Measurements from ENCODE around the gene OR13C9.
"Not testable (repeated sequence)": the region's sequence is repeated elsewhere in the genome, so short reads cannot be mapped to it uniquely, and the experiment has no call there.

The OR13C9 gene, protein sequence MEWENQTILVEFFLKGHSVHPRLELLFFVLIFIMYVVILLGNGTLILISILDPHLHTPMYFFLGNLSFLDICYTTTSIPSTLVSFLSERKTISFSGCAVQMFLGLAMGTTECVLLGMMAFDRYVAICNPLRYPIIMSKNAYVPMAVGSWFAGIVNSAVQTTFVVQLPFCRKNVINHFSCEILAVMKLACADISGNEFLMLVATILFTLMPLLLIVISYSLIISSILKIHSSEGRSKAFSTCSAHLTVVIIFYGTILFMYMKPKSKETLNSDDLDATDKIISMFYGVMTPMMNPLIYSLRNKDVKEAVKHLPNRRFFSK

DNA sequence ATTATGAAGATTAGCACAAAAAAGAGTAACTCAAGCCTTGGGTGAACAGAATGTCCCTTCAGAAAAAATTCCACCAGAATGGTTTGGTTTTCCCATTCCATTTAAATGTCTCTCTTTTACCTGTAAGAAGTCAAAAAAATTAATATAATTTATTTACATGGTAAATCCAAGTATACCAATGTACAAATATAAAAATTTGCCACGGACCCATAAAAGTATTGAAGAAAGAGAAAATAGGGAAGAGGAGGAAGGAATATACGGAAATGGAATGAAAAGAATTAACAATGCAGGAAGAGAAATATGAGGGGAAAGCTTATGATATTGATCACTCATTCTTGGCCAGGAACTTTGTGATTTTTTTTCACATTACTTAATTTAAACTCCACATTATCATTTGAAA, at the start of gene OR13C9:
OR13C9 (minus strand) TSS at position 101 of the 400 bp plus-strand sequence; CDS start at position 101, 0 bp downstream.
- no peak for DNase-seq (ENCODE audit: low read depth in 2 of 2)

DNA sequence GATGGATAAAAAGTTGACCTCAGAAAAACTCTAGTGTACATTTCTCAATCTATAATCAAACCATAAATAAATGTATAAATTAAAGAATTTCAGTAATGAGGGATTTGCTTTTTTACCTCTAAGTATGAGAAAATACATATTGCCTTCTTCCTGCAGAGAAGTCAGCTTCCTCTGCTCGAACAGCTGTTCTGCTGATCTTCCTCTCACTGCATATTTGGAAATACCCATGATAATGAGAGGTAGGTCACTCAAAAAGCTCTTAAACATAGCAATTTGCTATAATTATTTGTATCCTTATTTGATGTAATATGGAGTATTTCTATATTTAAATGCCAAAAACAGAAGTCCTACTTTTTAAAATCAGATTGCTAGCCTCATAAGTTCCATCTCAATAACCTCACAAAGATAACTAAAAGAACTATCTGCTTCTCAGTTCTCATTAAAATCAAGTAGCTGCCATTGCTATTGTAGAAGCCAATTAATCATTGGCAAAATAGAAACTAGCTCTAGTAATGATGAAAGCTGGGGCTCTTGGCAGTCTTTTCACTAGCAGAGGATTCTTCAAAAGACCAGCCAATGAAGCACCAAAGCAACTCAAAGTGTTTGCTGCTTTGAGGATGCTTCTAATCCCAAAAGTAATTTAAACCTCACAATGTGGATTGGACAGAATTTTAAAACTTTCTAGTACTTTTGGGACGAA, 40.6 kb upstream of the OR13C9 start:
- DNase-seq (ENCODE audit: low read depth in 2 of 2), result no peak

DNA sequence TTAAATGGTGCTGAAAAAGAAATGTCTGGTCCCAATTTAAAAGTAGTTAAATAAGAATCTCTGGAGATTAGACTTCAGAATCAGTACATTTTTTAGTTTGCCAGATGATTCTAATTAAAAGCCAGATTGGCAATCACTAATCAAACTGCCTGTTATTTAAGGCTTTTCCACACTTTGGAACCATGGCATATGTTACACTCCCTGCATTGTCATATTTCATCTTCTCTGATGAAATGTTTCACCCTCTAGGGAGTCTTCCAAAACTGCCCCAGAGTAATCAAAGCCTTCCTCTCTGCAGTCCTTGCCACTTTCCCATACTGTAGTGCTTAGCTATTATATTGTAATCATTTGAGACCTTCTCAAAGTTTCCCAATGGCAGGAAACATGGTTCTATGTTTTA, 17.5 kb upstream of the OR13C9 start:
- no peak for DNase-seq (ENCODE audit: low read depth in 2 of 2)

DNA sequence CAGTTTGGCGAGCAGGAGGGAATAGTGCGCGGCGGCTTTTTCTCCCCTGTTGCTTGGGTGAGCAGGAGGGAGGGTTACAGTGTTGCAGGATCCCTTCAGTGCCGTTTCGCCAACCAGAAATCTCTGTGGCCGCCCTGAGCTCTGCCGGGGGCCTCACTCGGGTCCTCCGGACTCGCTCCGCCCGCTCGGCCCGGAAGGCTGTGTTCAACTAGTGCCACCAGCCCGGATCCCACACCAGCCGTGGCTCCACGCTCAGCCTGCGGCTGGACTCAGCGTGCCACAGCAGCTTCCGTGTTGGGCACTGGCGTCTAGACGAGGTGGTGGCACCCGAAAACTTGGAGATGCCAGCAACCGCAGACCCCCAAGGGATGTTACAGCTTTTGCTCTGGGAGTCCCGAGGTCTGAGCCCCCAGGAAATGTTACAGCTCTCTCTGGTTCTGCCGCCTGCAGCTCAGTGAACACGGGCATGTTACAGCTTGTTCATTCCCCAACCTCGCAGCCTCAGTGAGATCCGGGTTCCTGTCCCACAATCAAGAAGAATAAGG, 16.0 kb upstream of the OR13C9 start:
- no peak for DNase-seq (ENCODE audit: low read depth in 2 of 2)

DNA sequence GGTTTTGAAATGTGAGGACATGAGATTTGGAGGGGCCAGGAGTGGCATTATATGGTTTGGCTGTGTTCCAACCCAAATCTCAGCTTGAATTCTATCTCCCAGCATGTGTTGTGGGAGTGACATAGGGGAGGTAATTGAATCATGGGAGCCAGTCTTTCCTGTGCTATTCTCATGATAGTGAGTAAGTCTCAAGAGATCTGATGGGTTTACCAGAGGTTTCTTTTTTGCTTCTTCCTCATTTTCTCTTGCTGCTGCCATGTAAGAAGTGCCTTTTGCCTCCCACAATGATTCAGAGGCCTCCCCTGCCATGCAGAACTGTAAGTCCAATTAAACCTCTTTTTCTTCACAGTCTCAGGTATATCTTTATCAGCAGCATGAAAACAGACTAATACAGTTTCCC, 8.0 kb upstream of the OR13C9 start:
- not testable (repeated sequence) for DNase-seq (ENCODE audit: low read depth in 2 of 2)

DNA sequence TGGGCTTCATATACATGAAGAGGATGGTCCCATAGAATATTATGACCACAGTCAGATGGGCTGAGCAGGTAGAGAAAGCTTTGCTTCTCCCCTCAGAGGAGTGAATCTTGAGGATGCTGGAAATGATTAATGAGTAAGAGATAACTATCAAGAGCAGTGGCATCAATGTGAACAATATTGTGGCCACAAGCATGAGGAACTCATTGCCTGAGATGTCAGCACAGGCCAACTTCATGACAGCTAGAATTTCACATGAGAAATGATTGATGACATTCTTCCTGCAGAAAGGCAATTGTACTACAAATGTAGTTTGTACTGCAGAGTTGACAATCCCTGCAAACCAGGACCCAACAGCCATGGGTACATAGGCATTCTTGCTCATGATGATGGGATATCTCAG, 586 bp downstream of the OR13C9 start:
- no peak for DNase-seq (ENCODE audit: low read depth in 2 of 2)

DNA sequence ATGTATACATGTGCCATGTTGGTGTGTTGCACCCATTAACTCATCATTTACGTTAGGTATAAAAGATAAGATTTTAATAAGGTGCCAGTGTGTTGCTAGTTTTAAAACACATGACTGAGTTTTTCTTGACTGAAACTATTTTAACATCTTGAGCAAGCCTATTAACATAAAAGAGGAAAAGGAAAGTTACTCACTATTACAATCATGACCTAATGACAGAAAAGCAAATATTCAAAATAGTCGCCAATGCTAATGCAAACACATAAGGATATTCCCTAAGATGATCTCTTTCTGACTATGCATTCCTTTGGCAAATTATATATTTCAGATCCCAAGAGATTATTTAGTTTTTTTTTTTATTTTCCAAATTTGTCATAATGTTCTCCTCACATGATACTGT, 6.8 kb downstream of the OR13C9 start:
- DNase-seq (ENCODE audit: low read depth in 2 of 2), result no peak

DNA sequence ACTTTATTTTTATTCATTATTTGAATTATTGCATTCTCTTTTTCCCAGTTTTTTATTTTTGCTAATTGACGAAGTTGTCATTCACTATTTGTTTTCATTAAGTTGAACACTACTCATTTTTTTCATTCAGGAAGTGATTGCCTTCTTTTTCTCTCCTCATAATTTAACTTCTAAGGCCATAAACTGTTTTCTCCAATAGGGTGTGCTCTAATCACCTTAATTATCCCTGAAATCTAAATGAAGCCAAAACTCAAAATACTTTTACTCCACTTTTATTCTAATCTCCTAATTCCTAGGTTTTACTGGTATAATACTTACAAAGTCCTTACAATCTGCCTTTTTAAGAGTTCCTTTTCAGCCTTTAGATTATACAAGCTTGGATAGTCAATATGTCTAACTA, 9.7 kb downstream of the OR13C9 start:
- DNase-seq (ENCODE audit: low read depth in 2 of 2), result no peak

DNA sequence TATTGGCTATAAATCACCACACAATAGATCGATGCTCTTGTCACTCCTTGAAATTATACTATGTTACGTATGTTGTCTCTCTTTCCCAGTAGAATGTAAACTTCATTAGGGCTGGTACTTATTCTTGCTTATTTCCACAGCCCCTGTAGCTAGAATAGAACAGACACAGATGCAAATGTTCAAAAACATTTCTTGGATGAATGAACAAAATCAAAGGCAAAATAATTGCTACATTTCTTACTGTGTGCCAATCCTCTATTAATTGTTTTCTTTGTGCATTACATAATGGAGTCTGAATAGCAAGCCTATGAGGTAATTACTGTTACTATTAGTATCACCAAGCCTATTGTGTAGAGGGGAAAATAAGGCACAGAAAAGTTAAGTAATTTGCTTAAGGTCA, 11.9 kb downstream of the OR13C9 start:
- DNase-seq (ENCODE audit: low read depth in 2 of 2), result no peak

DNA sequence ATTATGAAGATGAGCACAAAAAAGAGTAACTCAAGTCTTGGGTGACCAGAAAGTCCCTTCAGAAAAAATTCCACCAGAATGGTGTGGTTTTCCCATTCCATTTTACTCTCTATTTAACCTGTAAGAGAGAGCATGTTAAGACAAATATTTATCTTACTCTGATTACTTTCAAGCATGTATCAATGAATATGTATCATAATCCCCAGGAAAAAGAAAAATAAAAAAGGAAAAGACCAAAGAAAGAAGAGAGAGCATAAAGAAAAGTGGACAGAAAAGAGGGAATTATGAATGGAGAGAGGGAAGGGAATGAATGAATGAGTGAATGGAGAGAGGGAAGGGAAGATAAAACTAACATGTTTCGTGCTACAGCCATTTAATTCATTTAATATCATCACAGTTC, 12.5 kb downstream of the OR13C9 start, which contains the start of gene OR13C2:
OR13C2 (minus strand) TSS at position 101 of the 400 bp plus-strand sequence; CDS start at position 101, 0 bp downstream.
- not testable (repeated sequence) for DNase-seq (ENCODE audit: low read depth in 2 of 2)

DNA sequence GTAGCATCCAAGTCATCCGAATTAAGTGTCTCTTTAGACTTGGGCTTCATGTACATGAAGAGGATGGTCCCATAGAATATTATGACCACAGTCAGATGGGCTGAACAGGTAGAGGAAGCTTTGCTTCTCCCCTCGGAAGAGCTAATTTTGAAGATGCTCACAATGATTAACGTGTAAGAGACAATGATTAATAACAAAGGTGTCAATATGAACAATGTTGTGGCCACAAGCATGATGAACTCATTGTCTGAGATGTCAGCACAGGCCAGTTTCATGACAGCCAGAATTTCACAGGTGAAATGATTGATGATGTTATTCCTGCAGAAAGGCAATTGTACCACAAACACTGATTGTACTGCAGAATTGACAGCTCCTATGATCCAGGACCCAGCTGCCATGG, 13.2 kb downstream of the OR13C9 start:
- no peak for DNase-seq (ENCODE audit: low read depth in 2 of 2)

DNA sequence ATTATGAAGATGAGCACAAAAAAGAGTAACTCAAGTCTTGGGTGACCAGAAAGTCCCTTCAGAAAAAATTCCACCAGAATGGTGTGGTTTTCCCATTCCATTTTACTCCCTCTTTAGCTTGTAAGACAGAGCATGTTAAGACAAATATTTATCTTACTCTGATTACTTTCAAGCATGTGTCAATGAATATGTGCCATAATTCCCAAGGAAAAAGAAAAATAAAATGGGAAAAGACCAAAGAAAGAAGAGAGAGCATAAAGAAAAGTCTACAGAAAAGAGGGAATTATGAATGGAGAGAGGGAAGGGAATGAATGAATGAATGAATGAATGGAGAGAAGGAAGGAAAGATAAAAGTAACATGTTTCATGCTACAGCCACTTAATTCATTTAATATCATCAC, 18.7 kb downstream of the OR13C9 start, which contains the start of gene OR13C5:
OR13C5 (minus strand) TSS at position 101 of the 400 bp plus-strand sequence; CDS start at position 101, 0 bp downstream.
- DNase-seq (ENCODE audit: low read depth in 2 of 2), result not testable (repeated sequence)

DNA sequence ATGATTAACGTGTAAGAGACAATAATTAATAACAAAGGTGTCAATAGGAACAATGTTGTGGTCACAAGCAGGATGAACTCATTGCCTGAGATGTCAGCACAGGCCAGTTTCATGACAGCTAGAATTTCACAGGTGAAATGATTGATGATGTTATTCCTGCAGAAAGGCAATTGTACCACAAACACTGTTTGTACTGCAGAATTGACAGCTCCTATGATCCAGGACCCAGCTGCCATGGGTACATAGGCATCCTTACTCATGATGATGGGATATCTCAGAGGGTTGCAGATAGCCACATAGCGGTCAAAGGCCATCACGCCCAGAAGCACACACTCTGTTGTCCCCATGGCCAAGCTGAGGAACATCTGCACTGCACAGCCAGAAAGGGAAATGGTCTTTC, 19.3 kb downstream of the OR13C9 start:
- not testable (repeated sequence) for DNase-seq (ENCODE audit: low read depth in 2 of 2)

DNA sequence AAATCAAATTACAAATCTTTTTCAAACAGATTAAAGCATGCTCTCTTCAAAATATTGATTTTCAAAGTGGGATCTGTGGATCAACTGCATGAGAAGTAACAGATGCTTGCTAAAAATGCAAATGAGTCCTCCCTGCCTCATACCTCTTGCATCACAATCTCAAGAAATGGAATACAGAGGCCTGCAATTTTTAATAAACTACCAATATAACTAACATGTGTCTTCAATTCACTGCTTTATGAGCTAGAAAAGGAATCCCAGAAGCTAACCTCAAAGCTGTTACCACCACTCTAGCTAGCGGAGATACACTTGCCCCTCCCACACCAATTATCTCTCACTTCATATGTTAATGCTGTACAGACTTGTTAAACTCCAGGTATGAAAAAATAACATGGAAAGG, 28.4 kb downstream of the OR13C9 start:
- DNase-seq (ENCODE audit: low read depth in 2 of 2), result no peak

DNA sequence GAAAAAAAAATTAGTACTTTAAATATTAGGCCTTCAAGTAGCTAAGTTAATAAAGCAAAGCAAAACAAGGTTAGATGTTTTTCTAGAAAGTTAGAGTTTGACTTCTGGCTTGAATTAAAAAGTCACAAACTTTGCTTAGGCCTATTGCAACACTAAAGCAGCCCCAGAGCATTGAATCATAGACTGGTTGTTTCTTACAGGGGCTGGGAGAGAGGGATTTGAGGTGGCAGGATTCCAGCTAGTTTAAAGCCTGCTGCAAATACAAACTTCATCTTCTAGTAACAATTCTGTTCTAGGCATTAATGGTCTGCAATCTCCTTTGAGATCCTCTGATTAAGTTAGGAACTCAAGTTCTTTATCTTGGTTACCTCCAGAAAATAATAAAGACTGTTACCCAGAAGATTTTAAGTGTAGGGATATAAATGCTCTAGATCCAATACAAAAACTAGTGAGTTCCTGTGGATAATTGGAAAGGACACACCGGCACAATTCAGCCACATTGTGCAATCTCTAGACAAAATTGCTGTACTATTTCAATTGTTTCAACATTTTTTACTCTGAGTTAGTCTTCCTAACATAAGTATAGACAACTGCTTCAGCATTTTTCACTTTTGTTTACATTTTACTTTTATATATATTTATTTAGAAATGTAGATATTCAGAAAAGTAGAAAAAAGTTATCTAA, 31.4 kb downstream of the OR13C9 start:
- DNase-seq (ENCODE audit: low read depth in 2 of 2), result no peak

DNA sequence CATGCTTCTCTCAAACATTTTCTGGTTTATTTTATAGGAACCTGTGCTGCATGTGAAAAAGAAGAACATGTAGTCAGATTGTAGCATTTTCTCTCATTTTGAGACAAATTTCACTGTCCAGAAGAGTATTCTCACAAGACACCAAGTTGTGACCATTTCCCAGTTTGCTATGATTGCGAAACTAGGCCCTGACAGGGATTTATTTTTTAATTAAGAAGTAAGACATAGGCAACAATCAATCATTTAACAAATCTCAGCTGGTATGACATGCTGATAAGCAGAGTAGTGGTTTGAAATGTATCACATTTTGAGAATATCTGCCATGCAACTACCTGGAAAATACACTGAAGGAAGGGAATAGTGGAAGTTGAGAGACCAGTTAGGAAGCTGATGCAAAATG, 37.4 kb downstream of the OR13C9 start:
- no peak for DNase-seq (ENCODE audit: low read depth in 2 of 2)

DNA sequence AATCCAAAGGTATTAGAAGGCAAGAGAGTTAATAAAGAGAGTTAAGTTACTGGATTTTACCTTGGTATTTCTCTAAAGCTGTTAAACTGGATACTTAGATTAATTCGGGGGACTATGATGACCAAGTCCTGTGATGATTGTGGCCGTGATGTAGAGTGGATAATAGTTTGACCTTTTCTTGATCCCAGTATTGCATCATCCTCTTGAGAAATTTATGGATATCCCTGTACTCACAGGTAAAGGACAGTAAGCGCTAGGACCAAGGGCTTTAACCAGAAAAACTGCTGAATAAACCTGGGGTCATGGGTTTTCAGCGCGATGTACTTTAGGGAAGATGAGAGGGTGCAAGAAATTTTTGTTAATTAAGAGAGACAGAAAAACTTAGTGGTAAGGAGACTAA, 40.7 kb downstream of the OR13C9 start:
- no peak for DNase-seq (ENCODE audit: low read depth in 2 of 2)

DNA sequence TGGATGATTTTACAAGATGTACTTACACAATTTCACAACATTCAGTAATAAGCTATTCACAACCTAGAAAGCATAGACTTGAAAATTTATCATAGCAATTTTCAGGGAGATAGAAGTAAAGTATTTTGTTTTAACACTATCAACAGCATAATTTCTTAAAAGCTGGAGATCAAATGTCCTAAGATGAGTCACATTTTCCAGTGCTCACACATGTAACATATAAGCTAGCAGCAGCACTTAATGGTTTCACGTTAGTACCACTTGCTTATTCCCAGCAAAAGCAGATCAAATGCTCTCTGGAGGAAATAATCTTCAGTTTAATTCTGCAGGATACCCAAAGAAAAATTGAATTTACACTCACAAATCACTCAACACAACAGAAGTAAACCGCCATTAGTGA, 42.5 kb downstream of the OR13C9 start:
- DNase-seq (ENCODE audit: low read depth in 2 of 2), result no peak

DNA sequence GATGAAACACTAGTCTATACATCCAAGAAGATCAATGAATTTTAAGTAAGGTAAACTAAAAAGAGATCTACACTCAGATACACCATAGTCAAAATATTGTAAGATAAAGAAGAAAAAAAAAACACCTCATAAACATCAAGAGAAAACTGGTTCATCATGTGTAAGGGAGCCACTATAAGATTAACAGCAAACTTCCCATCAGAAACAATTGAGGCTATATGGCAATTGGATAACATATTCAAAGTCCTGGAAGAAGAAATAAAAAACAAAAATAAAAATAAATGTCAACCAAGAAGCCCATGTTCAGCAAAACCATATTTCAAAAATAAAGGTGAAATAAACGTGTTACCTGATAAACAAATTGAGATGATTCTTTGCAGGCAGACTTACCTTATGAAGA, 45.4 kb downstream of the OR13C9 start:
- DNase-seq (ENCODE audit: low read depth in 2 of 2), result no peak

DNA sequence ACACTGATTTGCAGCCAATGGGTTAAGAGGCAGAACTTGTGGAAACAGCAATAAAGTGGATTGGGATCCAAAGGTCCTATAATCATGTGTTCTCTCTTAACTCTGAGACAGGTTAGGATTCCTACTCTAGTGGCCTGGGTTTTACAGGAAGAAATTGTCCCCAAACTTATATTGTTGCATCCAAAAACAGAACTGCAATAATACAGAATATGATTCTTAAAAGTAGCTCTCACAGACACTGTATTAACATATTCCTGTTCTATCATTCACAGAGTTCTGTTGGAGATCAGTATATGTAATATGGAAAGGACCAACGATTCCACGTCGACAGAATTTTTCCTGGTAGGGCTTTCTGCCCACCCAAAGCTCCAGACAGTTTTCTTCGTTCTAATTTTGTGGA, 49.1 kb downstream of the OR13C9 start, which contains the start of gene OR13C8:
OR13C8 (plus strand) TSS at position 301 of the 400 bp plus-strand sequence; CDS start at position 301, 0 bp downstream.
- no peak for DNase-seq (ENCODE audit: low read depth in 2 of 2)
